RPMI8226 (cell line): ENCODE data around the gene TXNRD2.
"Not testable (repeated sequence)": the region's sequence is repeated elsewhere in the genome, so short reads cannot be mapped to it uniquely, and the experiment has no call there.

Source experiments
- DNase-seq: peaks from one replicate; pipeline ENCODE4 v3.0.0-alpha.2; 2015

The TXNRD2 gene

GRCh38 chr22:19918332-19919106 lies 23.1 kb downstream of the TXNRD2 start:
- no peak for DNase-seq

DNA sequence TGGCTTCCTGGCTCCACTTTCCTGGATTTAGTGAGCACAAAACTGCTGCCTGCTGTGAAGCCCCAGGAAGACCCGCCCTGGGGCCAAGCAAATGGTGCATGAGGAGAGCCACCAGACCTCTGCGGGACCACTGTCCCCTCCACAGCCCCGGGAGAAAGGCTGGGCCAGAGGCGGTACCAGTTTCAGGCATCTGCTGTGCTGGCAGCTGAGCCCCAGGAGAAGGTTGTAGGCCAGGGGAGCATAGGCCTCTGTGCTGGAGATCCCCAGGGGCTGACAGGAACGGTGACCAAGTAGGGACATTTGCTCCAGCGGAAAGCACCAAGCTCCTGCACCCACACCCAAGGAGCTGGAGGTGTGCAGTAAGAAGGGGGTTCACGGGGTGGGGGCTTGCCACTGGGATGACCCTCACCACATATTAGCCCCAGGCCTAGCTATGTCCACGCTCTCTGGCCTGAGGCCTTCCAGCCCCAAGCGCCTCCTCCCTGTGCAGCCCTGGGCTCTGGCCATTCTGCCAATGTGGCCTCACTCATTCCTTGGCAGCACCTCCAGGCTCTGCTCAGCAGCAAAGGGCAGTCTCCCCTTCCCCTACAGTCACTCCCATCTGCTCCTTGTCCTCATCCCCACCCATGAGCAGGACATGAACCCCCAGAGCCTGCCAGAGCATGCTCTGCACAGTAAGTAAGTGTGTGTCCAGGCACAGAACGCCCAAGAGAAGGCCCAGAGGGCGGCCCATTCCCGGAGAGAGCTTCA lies 24.1 kb downstream of the TXNRD2 start:
- no peak for DNase-seq

- DNase-seq: peak; percentile 71
These were observed 24.7 kb downstream of the TXNRD2 start for GRCh38 chr22:19916941-19917340.

DNA sequence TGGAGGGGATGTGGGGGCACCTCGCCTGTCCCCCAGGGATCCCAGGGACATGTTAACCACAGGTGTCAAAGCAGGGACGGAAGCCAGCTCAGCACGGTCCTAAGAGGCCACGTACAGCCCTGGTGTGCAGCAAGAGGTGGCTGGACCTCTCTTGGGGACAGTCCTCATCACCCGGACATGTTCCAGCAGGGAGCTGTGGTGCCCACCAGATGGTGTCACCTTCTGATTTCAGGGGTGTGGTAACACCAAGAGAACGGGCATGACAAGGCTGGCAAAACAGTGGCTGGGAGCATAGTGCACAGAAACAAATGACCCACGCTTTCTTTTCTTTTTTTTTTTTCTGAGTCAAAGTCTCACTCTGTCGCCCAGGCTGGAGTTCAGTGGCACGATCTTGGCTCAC lies 25.6 kb downstream of the TXNRD2 start:
- DNase-seq: no peak

DNA sequence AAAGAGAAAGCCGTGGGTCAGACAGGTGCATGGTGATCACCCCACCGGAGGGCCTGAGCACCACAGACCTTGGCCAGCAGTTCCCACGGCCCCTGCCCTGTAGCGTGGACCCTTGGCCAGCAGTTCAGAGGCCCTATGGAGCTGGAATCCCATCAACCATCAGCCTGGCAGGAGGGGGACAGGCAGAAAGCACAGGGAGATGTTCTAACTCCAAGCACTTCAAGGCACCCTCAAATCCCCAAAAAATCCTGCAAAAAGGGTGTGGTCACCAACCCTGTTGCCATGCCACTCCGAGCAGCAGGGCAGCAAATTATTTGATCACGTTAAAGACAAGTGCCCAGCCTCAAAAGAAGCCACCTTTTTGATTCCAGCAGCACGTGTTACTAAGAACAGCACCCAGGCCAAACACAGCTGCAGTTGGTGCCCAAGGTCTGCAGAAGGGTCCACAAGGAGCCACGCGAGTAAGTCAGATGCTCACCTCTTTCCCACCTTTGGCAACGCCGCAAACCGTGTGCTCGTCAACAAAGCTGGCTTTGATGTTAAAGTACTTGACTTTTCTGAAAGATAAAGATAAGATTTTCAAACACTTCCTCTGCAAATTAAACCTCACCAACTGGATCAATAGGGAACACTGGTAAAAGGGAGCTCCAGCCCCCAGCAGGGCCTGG lies 26.2 kb downstream of the TXNRD2 start:
- no peak for DNase-seq

DNA sequence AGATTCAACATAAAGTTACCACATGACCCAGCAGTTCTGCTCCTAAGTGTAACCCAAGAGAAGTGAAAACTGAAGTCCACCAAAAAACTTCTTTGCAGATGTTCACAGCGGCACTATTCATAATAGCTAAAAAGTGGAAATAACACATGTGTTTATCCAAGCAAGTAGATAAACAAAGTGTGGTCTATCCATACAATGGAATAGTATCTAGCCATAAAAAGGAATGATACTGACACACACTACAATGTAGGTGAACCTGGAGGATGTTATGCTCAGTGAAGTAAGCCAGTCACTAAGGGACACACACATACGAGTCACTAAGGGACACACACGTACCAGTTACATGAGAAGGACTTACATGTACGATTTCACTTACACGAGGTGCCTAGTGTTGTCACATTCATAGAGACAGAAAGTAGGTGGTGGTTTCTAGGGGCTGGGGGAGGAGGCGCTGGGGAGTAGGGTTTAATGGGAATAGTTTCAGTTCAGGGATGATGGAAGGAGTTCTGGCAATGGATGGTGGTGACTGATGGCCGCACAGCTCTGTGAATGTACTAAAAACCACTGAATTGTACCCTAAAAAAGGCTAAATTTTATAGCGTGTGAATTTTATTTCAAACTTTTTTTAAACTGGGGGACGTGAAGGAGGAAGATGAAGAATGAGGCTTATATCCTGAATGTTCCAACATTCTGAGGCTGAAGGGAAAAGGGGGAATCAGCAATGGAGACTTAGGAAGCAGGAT lies 27.2 kb downstream of the TXNRD2 start:
- DNase-seq: no peak

- DNase-seq: no peak
These were observed 28.2 kb downstream of the TXNRD2 start for GRCh38 chr22:19913337-19913936.

GRCh38 chr22:19912271-19912999 lies 29.2 kb downstream of the TXNRD2 start:
- DNase-seq: no peak

GRCh38 chr22:19911540-19912270 lies 29.9 kb downstream of the TXNRD2 start:
- DNase-seq: no peak

DNA sequence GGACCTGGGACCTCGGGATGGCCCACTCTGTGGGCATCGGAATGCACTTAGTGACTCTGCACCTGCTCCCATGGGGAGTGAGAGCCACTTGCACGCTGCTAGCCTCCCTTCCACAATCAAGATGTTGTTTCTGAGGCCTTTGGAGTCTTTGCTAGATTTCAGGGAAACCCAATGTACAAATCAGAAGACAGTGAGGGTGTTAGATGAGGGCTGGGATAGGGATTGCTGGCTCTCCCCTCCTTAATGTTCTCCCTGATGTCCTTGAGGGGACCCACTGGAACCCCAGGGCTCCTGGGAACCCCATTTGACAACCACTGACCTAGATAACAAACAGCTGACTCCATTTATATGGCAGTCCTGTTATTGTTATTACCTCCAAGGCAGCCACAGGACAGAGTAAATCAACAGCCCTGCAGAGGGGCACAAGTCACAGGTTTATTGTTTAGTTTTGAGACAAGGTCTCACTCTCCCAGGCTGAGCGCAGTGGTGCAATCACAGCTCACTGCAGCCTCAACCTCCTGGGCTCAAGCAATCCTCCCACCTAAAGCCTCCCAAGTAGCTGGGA lies 31.4 kb downstream of the TXNRD2 start:
- no peak for DNase-seq

- peak; percentile 47 for DNase-seq
These were observed 32.1 kb downstream of the TXNRD2 start for GRCh38 chr22:19909350-19910179.

DNA sequence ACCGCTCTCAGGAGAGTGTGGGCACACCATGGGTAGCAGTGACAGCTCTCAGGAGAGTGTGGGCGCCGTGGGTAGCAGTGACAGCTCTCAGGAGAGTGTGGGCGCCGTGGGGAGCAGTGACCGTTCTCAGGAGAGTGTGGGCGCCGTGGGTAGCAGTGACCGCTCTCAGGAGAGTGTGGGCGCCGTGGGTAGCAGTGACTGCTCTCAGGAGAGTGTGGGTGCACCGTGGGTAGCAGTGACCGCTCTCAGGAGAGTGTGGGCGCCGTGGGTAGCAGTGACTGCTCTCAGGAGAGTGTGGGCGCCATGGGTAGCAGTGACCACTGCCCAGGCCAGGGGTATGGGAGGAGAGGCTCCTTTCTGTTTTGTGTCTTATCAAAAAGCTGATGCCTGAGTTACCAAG lies 33.7 kb downstream of the TXNRD2 start:
- not testable (repeated sequence) for DNase-seq

- DNase-seq: not testable (repeated sequence)
These were observed 34.8 kb downstream of the TXNRD2 start for GRCh38 chr22:19906864-19907263.

DNA sequence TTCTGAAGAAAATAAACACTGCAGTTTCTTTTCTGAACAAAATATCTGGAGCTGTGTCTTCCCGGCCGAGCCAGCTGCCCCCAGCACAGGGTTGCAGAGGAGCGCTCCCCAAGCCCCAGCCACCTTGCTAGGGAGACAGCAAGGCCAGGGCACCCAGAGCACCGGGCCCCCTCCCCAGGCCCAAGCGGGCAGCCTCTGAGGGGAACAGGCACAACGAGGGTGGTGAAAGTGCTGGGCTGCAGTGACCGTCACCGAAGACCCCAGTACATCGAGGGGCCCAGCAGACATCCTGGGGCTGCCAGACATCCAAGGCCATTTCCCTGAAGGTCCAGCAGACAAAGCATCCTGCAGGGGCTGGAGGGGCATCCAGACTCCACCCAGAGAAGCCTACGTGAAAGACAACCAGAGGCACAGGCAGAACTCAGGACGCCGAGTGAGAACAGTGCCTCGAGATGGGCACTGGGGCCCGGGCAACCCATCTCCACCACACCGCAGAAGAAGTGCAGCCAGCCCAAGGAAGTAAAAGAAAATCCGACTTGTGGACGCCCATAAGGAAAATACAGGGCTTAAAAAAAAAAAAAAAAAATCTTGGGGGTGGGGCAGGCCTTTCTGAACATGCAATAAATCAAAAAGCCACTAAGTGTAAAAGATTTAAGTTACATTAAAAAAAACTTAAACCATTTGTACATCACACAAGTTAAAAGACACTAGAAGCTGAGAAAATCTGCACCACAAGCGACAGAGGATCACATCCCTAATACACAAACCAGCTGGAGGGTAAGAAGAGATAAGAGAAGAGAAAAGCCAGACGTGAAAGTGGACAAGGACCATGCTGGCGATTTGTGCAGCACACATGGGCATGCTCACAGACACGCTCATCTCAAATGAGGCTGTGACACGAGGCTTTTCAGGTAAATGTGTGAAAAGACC lies 36.0 kb downstream of the TXNRD2 start:
- no peak for DNase-seq

- DNase-seq: no peak
These were observed 36.7 kb downstream of the TXNRD2 start for GRCh38 chr22:19904935-19905334.

DNA sequence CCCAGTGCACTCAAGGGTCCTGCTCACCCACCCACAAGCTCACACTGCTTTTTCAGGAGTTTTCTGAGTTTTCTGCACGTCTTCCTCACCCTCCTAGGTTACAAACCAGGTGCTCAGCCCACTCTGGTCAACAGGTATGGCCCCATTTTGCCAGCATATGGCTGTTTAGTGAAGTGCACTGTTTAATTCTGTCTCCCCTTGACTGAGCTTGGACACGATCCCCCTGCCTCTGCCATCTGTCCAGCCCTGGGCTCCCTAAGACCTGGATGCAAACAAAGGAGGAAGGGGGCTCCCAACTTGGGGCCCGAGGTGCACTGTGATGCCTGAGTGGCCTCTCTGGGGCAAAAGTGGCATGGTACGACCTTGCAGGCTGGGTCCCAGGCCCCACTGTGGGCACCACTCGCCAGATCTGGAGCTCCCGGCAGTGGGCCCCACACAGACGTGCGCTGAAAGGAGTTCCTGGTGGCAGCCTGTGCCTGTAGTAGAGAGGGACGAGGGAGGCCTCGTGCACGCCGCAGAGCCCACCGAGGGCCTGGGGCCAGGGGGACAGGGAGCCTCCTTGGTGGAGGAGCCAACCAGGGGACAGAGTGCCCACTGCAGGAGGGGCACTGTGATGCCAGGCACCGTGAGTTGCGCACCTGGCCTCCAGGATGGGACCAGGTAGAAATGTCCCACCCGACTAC lies 37.3 kb downstream of the TXNRD2 start:
- DNase-seq: no peak

DNA sequence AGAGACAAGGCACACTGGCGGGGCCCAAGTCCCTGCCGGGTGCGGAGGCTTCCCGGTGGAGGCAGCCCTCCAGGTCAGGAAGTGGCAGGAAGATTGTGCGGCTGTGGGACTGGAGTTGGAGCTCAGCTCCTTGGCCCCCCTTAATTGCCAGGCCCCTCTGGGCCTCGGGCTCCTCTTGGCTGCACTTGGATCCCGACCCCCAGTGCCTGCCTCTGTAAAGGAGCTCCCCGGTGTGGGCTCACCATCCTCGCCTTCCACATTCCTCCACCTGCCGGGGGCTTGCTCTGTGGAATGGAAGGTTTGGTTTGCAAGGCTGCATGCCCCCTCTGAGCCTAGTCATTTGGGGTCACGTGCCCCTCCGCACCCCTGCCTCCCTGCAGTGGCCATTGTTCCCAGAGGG lies 38.1 kb downstream of the TXNRD2 start:
- no peak for DNase-seq

- DNase-seq: no peak
These were observed 38.6 kb downstream of the TXNRD2 start for GRCh38 chr22:19903031-19903430.
